Measurements from ENCODE around the gene KLHL40. TPM values are rescaled to one million over a fixed set of nuclear protein-coding genes. Genes with fewer than 3 reads are reported as not detected.

The KLHL40 gene
- total RNA-seq, 1 donor from 2014 or later = not detected

DNA sequence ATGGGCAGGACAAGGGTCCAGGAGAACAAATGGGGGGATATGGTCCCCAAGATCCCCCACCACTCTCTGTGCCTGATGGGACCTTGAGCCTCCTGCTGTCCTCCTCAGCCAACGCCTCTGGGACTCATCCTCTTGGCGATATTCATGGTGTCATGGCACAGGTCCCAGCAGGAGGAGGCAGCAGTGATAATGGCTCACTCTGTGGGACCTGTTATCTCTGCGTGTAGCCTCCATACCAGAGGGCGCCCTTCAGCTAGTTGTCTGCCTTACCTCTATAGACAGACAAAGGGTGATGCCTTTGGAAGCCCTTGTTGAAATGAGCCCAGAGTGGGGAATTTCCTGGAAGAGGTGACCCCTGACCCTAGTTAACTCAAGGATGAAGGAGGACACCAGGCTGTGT, 24.4 kb upstream of the KLHL40 start:
- Mint-ChIP-seq H3K9me3 (ENCODE audit: unreplicated experiment) (no peaks in the 10 kb centered on the region), H3K4me1 (ENCODE audit: unreplicated experiment) (peaks cover 6% of the 10 kb centered on the region), H3K27me3 (ENCODE audit: unreplicated experiment) (no peaks in the 10 kb centered on the region), H3K4me3 (ENCODE audit: unreplicated experiment) (no peak overlapping the region), H3K27ac (ENCODE audit: unreplicated experiment) (no peak overlapping the region), H3K36me3 (ENCODE audit: unreplicated experiment) (peaks cover 8% of the 10 kb centered on the region)
- no peak for DNase-seq (ENCODE audit: extremely low spot score, unreplicated experiment)
- TF ChIP-seq, protein P1, sequence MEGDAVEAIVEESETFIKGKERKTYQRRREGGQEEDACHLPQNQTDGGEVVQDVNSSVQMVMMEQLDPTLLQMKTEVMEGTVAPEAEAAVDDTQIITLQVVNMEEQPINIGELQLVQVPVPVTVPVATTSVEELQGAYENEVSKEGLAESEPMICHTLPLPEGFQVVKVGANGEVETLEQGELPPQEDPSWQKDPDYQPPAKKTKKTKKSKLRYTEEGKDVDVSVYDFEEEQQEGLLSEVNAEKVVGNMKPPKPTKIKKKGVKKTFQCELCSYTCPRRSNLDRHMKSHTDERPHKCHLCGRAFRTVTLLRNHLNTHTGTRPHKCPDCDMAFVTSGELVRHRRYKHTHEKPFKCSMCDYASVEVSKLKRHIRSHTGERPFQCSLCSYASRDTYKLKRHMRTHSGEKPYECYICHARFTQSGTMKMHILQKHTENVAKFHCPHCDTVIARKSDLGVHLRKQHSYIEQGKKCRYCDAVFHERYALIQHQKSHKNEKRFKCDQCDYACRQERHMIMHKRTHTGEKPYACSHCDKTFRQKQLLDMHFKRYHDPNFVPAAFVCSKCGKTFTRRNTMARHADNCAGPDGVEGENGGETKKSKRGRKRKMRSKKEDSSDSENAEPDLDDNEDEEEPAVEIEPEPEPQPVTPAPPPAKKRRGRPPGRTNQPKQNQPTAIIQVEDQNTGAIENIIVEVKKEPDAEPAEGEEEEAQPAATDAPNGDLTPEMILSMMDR (IDR thresholded peaks at IDR 0.05) = no peak

GRCh38 chr3:42661593-42662022, 23.7 kb upstream of the KLHL40 start:
- Mint-ChIP-seq H3K4me3 (ENCODE audit: unreplicated experiment) (no peak overlapping the region), H3K27ac (ENCODE audit: unreplicated experiment) (no peak overlapping the region), H3K9me3 (ENCODE audit: unreplicated experiment) (no peaks in the 10 kb centered on the region), H3K36me3 (ENCODE audit: unreplicated experiment) (peaks cover 8% of the 10 kb centered on the region), H3K4me1 (ENCODE audit: unreplicated experiment) (no peaks in the 10 kb centered on the region), H3K27me3 (ENCODE audit: unreplicated experiment) (no peaks in the 10 kb centered on the region)
- TF ChIP-seq, protein P1 (IDR thresholded peaks at IDR 0.05) = no peak
- no peak for DNase-seq (ENCODE audit: extremely low spot score, unreplicated experiment)

DNA sequence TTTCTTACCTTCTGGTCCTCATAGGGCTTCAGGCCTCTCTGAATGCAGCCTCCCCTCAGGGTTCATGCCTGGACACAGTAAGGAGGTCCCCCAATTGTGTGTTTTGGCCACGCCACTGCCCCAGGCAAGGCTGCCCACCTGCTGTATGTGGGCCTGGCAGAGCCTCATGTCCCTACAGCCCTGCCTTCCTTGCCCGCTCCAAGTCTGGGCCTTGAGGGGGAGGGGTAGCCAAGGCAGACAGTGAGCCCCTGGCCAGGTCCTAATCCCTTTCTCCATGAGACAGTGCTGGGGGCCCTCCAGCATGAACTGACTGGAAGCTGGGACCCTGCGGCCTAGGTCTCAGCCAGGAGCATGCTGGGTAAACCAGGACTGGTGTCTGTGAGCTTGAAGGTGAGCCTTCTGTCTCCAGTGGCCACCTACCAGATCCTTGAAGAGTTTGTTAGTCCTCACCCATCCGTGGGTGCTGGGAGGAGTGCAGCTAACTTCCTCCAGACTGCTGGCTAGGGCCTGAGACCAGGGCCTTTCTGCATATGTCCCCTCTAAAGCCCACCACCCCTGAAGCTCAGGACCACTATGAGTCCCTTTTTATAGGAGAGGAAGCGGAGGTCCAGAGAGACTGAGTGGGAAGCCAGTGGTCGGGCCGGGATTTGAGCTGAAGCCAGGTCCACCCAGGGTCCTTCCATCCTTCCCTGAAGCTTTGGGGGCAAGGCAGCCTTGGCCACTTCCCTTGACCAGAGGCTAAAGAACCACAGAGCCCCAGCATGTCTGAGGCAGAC, 23.1 kb upstream of the KLHL40 start:
- Mint-ChIP-seq H3K4me3 (ENCODE audit: unreplicated experiment) (no peak overlapping the region), H3K27me3 (ENCODE audit: unreplicated experiment) (no peaks in the 10 kb centered on the region), H3K36me3 (ENCODE audit: unreplicated experiment) (peaks cover 8% of the 10 kb centered on the region), H3K4me1 (ENCODE audit: unreplicated experiment) (no peaks in the 10 kb centered on the region), H3K9me3 (ENCODE audit: unreplicated experiment) (no peaks in the 10 kb centered on the region), H3K27ac (ENCODE audit: unreplicated experiment) (no peak overlapping the region)
- DNase-seq (ENCODE audit: extremely low spot score, unreplicated experiment) = no peak
- TF ChIP-seq, protein P1 (IDR thresholded peaks at IDR 0.05) = no peak

GRCh38 chr3:42662813-42663535, 22.4 kb upstream of the KLHL40 start:
- Mint-ChIP-seq H3K9me3 (ENCODE audit: unreplicated experiment) (no peaks in the 10 kb centered on the region), H3K4me1 (ENCODE audit: unreplicated experiment) (no peaks in the 10 kb centered on the region), H3K27me3 (ENCODE audit: unreplicated experiment) (no peaks in the 10 kb centered on the region), H3K4me3 (ENCODE audit: unreplicated experiment) (no peak overlapping the region), H3K36me3 (ENCODE audit: unreplicated experiment) (peaks cover 8% of the 10 kb centered on the region), H3K27ac (ENCODE audit: unreplicated experiment) (no peak overlapping the region)
- TF ChIP-seq, protein P1 (IDR thresholded peaks at IDR 0.05) = no peak
- DNase-seq (ENCODE audit: extremely low spot score, unreplicated experiment) = no peak
